SK-N-SH treated with all-trans-retinoic acid at 6 μM for 48 hours (cell line): ENCODE measurements around the gene HHATL.

Source experiments
- ARNTL ChIP-seq: fragments of 450-650 bp; formaldehyde crosslinking; IDR thresholded peaks from 2 replicates; pipeline ENCODE4 v1.5.0; 2020; ENCODE audit warnings: low read depth, mild to moderate bottlenecking, moderate library complexity, borderline replicate concordance
- BACH2 ChIP-seq: fragments of 250-450 bp; sonication (Bioruptor Pico); IDR thresholded peaks from 2 replicates; pipeline ENCODE4 v1.9.0; 2021; ENCODE audit warnings: mild to moderate bottlenecking, borderline replicate concordance
- CSRNP3 ChIP-seq: fragments of 250-450 bp; sonication (Bioruptor Pico); IDR thresholded peaks from 2 replicates; pipeline ENCODE4 v1.5.1; 2021; ENCODE audit warnings: mild to moderate bottlenecking, moderate library complexity
- PATZ1 ChIP-seq: fragments of 250-450 bp; sonication (Bioruptor Pico); IDR thresholded peaks from 2 replicates; pipeline ENCODE4 v1.8.0; 2020; ENCODE audit warnings: mild to moderate bottlenecking, moderate library complexity, borderline replicate concordance
- POU6F1 ChIP-seq: fragments of 250-450 bp; sonication (Bioruptor Pico); IDR thresholded peaks from 2 replicates; pipeline ENCODE4 v1.8.0; 2021; ENCODE audit warnings: low read depth, mild to moderate bottlenecking, moderate library complexity, borderline replicate concordance
- ZFP30 ChIP-seq: fragments of 450-650 bp; formaldehyde crosslinking; IDR thresholded peaks from 2 replicates; pipeline ENCODE4 v1.5.0; 2022; ENCODE audit warnings: mild to moderate bottlenecking, moderate library complexity

GRCh38 chr3:42742688-42743087 lies 40.1 kb upstream of the HHATL start:
- TF ChIP-seq POU6F1, result no peak
- no peak for TF ChIP-seq PATZ1 (CRISPR knock-in tag)
- TF ChIP-seq ZFP30 (CRISPR knock-in tag), result no peak
- no peak for TF ChIP-seq ARNTL
- TF ChIP-seq CSRNP3 (CRISPR knock-in tag), result no peak
- no peak for TF ChIP-seq BACH2 (CRISPR knock-in tag)
